Measurements from ENCODE around the gene CLEC4A.
A peak's percentile ranks its signal among the peaks of the same experiment; 100 is the strongest.

Gene CLEC4A

DNA sequence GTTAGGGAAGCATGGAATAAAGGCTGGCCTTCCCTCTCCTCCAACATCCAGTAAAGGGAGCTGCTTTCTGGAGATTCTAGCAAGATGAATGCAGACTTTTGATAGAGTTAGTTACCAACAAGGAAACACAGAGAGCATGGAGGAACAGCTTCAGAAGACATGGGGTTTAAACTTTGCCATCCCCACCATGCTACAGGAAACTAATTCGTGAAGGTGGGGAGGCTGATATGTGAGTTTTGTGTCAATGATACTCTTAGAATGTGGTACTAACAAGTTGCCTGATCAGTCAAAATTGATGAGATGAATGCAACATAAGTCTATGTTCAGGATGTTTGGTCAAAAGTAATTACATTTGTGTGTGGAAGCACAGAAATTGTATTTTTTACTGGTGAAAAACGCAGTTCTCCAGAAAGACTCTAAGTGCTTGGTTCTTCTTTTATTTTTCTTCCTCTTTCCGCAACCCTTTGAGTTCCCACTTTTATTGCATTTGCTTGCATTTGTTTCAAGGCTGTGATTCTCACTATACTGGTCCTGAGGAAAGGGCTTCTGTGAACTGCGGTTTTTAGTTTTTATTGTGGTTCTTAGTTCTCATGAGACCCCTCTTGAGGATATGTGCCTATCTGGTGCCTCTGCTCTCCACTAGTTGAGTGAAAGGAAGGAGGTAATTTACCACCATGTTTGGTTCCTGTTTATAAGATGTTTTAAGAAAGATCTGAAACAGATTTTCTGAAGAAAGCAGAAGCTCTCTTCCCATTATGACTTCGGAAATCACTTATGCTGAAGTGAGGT is at the start of gene CLEC4A:
Gene CLEC4A (plus strand): TSS at position 494 of the 789 bp plus-strand sequence. CDS start 262 bp downstream, at position 756.
- no peak for DNase-seq (ENCODE audit: low read depth)
- H3K4me3 ChIP-seq (ENCODE audit: low read length) = no peak within 1 kb of the TSS
- TF ChIP-seq CTCF (conservative IDR thresholded peaks at IDR 0.05; ENCODE audit: low read length) = no peak

DNA sequence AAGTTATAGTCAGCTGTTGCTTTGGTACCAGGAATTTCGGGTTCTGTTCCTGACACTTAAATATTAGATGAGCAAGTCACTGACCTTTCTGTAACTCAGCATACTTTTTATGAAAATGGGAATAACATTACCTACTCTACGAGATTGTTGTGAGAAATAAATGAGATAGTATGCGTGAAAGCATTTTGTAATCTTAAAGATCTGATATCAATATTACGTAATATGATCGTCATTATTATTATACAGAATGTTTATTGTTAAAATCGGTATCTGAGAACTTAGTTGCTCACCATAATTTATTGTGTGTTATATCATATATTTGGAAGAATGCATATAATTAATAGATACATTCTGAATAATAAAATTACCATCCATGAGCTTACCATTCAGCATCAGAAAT is 47.5 kb upstream of the CLEC4A start:
- H3K4me3 ChIP-seq (ENCODE audit: low read length) = no peak overlapping the region
- TF ChIP-seq CTCF (conservative IDR thresholded peaks at IDR 0.05; ENCODE audit: low read length) = no peak
- DNase-seq (ENCODE audit: low read depth) = no peak

GRCh38 chr12:8076366-8076765 is 47.1 kb upstream of the CLEC4A start:
- no peak for TF ChIP-seq CTCF (conservative IDR thresholded peaks at IDR 0.05; ENCODE audit: low read length)
- H3K4me3 ChIP-seq (ENCODE audit: low read length) = no peak overlapping the region
- DNase-seq (ENCODE audit: low read depth) = no peak

DNA sequence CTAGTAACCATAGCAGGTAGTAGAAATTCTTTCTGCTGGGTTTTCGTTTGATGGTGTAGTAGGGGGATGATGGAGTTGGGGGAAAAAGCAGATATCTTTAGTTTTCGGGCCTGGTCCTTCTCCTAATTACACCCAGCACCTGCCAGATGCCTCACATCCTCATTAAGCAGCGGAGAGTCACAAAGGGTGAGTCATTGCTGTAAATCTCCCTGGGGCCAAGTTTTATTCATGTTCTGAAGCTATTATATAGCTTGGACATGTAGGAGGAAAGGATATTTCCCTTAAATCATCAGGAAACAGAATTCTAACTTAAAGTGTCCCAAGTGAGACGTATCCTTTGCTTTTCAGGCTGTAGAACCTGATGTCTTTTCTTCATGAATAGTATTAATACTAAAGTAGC is 46.2 kb upstream of the CLEC4A start:
- no peak overlapping the region for H3K4me3 ChIP-seq (ENCODE audit: low read length)
- DNase-seq (ENCODE audit: low read depth) = peak; percentile 42
- TF ChIP-seq CTCF (conservative IDR thresholded peaks at IDR 0.05; ENCODE audit: low read length) = no peak

DNA sequence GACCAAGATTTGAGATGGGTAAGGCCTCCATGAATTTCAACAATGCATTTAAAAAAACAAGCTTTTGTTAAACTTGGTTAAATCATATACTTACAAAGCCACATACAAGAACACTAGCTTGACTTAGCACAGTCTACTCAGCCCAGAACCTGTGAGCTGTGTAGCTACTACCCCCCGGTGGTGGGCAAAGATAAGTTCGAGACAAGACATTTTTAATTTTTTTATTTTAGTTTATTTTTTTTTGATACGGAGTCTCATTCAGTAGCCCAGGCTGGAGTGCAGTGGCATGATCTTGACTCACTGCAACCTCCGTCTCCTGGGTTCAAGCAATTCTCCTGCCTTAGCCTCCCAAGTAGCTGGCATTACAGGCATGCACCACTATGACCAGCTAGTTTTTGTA is 45.0 kb upstream of the CLEC4A start:
- DNase-seq (ENCODE audit: low read depth) = peak; percentile 72
- TF ChIP-seq CTCF (conservative IDR thresholded peaks at IDR 0.05; ENCODE audit: low read length) = peak; percentile 56
- H3K4me3 ChIP-seq (ENCODE audit: low read length) = no peak overlapping the region

DNA sequence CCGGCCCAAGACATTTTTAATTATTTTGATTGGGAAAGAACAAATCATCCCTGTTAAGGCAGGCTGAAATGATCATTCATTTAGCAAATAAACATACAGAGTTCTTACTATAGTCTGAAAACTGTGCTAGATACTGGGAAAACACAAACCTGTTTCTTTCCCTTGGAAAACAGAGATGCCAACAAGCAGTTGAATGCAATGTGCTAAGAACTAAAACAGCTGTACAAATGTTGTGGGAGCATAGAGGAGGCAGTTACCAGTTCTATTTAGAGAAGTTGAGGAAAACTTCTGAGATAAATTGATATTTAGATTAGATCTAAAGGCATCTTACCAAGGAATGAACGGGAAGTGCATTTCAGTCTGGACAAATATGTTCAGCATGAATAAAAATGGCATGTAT is 44.5 kb upstream of the CLEC4A start:
- no peak overlapping the region for H3K4me3 ChIP-seq (ENCODE audit: low read length)
- TF ChIP-seq CTCF (conservative IDR thresholded peaks at IDR 0.05; ENCODE audit: low read length) = no peak
- no peak for DNase-seq (ENCODE audit: low read depth)

DNA sequence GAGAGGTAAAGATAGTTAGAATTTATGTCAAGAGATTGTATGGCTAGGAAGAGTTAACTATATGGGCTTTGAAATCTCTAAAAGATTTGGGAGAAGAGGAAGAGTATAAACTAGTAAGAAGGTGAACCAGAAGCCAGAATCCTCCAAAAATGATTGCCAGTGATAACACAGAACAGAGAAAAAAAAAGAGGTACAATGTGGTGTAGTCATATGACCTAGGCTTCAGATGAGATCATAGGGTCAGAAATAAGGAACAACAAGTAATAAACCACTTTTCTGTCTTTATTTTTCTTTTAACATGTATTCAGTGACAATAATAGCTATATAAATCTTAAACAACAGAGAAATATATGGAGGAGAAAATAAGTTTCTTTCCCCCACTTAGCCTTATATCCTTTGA is 43.3 kb upstream of the CLEC4A start:
- no peak overlapping the region for H3K4me3 ChIP-seq (ENCODE audit: low read length)
- TF ChIP-seq CTCF (conservative IDR thresholded peaks at IDR 0.05; ENCODE audit: low read length) = no peak
- DNase-seq (ENCODE audit: low read depth) = no peak

Measured in AG10803 (cell line).